MM.1S (cell line): Measurements from ENCODE around the gene ZNF275.

Source experiments
- CTCF ChIP-seq: fragments of 300-600 bp; sonication (generic); IDR thresholded peaks from 2 replicates; pipeline ENCODE4 v1.5.1; 2016; ENCODE audit warnings: antibody characterized with exemption, low read length, mixed read lengths
- EZH2 ChIP-seq: fragments of 300-600 bp; sonication (generic); optimal IDR thresholded peaks from 2 replicates; pipeline ENCODE3; 2017; ENCODE audit warnings: low read depth, mild to moderate bottlenecking, antibody characterized with exemption, low read length, mixed read lengths
- EZH2phosphoT487 ChIP-seq: fragments of 300-600 bp; sonication (generic); IDR thresholded peaks from 2 replicates; pipeline ENCODE4 v1.6.1; 2018; ENCODE audit warnings: antibody characterized with exemption, low read length

GRCh38 chrX:153319295-153320046 is 14.5 kb upstream of the ZNF275 start:
- TF ChIP-seq CTCF (no peak), EZH2 (no peak), EZH2phosphoT487 (no peak)
